ENCODE data around the gene UBQLN1. TPM values are rescaled to one million over a fixed set of nuclear protein-coding genes. Genes with fewer than 3 reads are reported as not detected.

The UBQLN1 gene
- total and polyA plus RNA-seq, 9 of the 15 experiments (the other 6 are each of a cell fraction or from before 2014, with no cell fraction given) = 7.5 to 120 (median 52.8) TPM

- intact Hi-C loops (cut with micrococcal nuclease) = loop anchor here (10.0 kb wide), 2 partner anchors 114 to 284 kb away; partner anchors contain the start of genes GKAP1, HNRNPK and RMI1
- Histone ChIP-seq H3K9ac (ENCODE audit: insufficient read depth in 1 of 2, low read depth in 2 of 2, low read length in 2 of 2) (no peak overlapping the region), H3K4me2 (ENCODE audit: insufficient read depth, low read length) (no peak overlapping the region), H3K27ac (ENCODE audit: extremely low read depth, low read depth, low read length) (no peak overlapping the region), H3K27me3 (ENCODE audit: control insufficient read depth in 2 of 2, insufficient read depth in 2 of 2, low read length in 2 of 2) (no peaks in the 10 kb centered on the region), H3K9me1 (ENCODE audit: control insufficient read depth, insufficient read depth, low read length) (no peaks in the 10 kb centered on the region), H3K4me1 (replicated peaks in 1 of 2; ENCODE audit: control insufficient read depth in 2 of 2, insufficient read depth in 2 of 2, low read length in 2 of 2) (peaks cover 0 to 5% of the 10 kb centered on the region in 2 experiments; a peak in 3 of 5 replicates), H3K4me3 (no peak overlapping the region), H4K20me1 (replicated peaks; ENCODE audit: control insufficient read depth, insufficient read depth, low read length) (peaks cover 22% of the 10 kb centered on the region), H3K79me2 (ENCODE audit: control insufficient read depth, insufficient read depth, low read length) (peaks cover 99% of the 10 kb centered on the region), H3K36me3 (ENCODE audit: control insufficient read depth, insufficient read depth, low read length) (peaks cover 19% of the 10 kb centered on the region), H2AFZ (ENCODE audit: low read depth, low read length) (no peak overlapping the region), H3K9me3 (replicated peaks; ENCODE audit: control insufficient read depth, insufficient read depth, low read depth, low read length) (no peaks in the 10 kb centered on the region)
- no peak for DNase-seq (ENCODE audit: extremely low read depth in 1 of 4, low spot score in 3 of 4)
- in situ Hi-C loops (cut with MboI) = no loop called here
- FAIRE-seq = no peak
- no peak for ATAC-seq
- no TSS peak for BruUV-seq (replicated peaks)
- TF ChIP-seq ZNF717 (CRISPR knock-in tag; IDR thresholded peaks at IDR 0.05) (no peak), THRAP3 (IDR thresholded peaks at IDR 0.05; ENCODE audit: borderline replicate concordance) (no peak), ZBTB7A (IDR thresholded peaks at IDR 0.05; ENCODE audit: borderline replicate concordance, control insufficient read depth, low read depth, low read length) (no peak), CREB3L1 (IDR thresholded peaks at IDR 0.05; ENCODE audit: borderline replicate concordance, low read depth) (no peak), ZBTB2 (IDR thresholded peaks at IDR 0.05) (no peak), MCM5 (IDR thresholded peaks at IDR 0.05; ENCODE audit: low read depth) (no peak), COPS2 (conservative IDR thresholded peaks at IDR 0.05) (no peak), ZNF592 (IDR thresholded peaks at IDR 0.05) (no peak), ILK (tag; IDR thresholded peaks at IDR 0.05; ENCODE audit: borderline replicate concordance, low read depth) (no peak), BRF2 (IDR thresholded peaks at IDR 0.05; ENCODE audit: borderline replicate concordance, insufficient read depth, insufficient read length) (no peak), ZFPM2 (CRISPR knock-in tag; IDR thresholded peaks at IDR 0.05) (no peak)
- POLR2A ChIA-PET = interaction anchor here (0.6 to 1.2 kb wide), 2 partner anchors 16 to 78 kb away, joined by 3 read pairs; partner anchors contain the start of gene IDNK
- 91% methylated on average over 1 of the region's 1 CpG for WGBS (ENCODE audit: insufficient coverage, low coverage, missing lambda C conversion rate)
- CTCF ChIA-PET (ENCODE audit: low intra/inter-chr PET ratio) = no interaction called here
Measured at GRCh38 chr9:83701286-83701685, 6.5 kb downstream of the UBQLN1 start.

Data from K562 (cell line).